HEK293T (cell line): ENCODE results near the gene PSMA5.

Experiments
- BHLHE40 ChIP-seq: fragments of 450-650 bp; IDR thresholded peaks from 2 replicates; pipeline ENCODE4 v1.6.1; 2016; ENCODE audit warnings: mild to moderate bottlenecking, moderate library complexity, borderline replicate concordance
- FOXA1 ChIP-seq: fragments of 450-650 bp; IDR thresholded peaks from 2 replicates; pipeline ENCODE4 v1.6.1; 2016; ENCODE audit warnings: mild to moderate bottlenecking
- FOXK2 ChIP-seq: fragments of 450-650 bp; IDR thresholded peaks from 2 replicates; pipeline ENCODE4 v1.6.1; 2016; ENCODE audit warnings: mild to moderate bottlenecking
- FOXM1 ChIP-seq: fragments of 450-650 bp; IDR thresholded peaks from 2 replicates; pipeline ENCODE4 v1.6.1; 2017; ENCODE audit warnings: mild to moderate bottlenecking, borderline replicate concordance
- HDGF ChIP-seq: fragments of 450-650 bp; IDR thresholded peaks from 2 replicates; pipeline ENCODE4 v1.6.1; 2017; ENCODE audit warnings: antibody characterized with exemption, borderline replicate concordance
- L3MBTL2 ChIP-seq: fragments of 450-650 bp; conservative IDR thresholded peaks from 2 replicates; pipeline ENCODE4 v1.6.1; 2016; ENCODE audit warnings: mild to moderate bottlenecking
- NFRKB ChIP-seq: fragments of 450-650 bp; IDR thresholded peaks from 2 replicates; pipeline ENCODE4 v1.6.1; 2016; ENCODE audit warnings: mild to moderate bottlenecking, moderate library complexity
- PKNOX1 ChIP-seq: fragments of 450-650 bp; IDR thresholded peaks from 2 replicates; pipeline ENCODE4 v1.6.1; 2016
- SP1 ChIP-seq: fragments of 450-650 bp; IDR thresholded peaks from 2 replicates; pipeline ENCODE4 v1.6.1; 2017
- SUZ12 ChIP-seq: fragments of 450-650 bp; IDR thresholded peaks from 2 replicates; pipeline ENCODE4 v1.6.1; 2016; ENCODE audit warnings: mild to moderate bottlenecking
- TARDBP ChIP-seq: fragments of 450-650 bp; IDR thresholded peaks from 2 replicates; pipeline ENCODE4 v1.6.1; 2016

GRCh38 chr1:109383854-109384253 lies 42.4 kb downstream of the PSMA5 start:
- TF ChIP-seq BHLHE40, result no peak
- TF ChIP-seq L3MBTL2, result no peak
- TF ChIP-seq FOXK2, result no peak
- no peak for TF ChIP-seq PKNOX1
- no peak for TF ChIP-seq SP1
- TF ChIP-seq NFRKB, result no peak
- TF ChIP-seq TARDBP, result no peak
- TF ChIP-seq SUZ12, result no peak
- TF ChIP-seq FOXM1, result no peak
- TF ChIP-seq FOXA1, result no peak
- TF ChIP-seq HDGF, result no peak
